Lower leg skin (tissue), 3 donors: Measurements from ENCODE around the gene PARVG.

Source experiments
- POLR2A ChIP-seq, 2 donors: fragments of 450-650 bp; IDR thresholded peaks; one replicate each; pipeline ENCODE4 v1.6.1; 2016 to 2017; ENCODE audit warnings: antibody characterized with exemption in 2 of 2, mild to moderate bottlenecking in 1 of 2, moderate library complexity in 1 of 2
- TF ChIP-seq, protein P1 (sequence below), 3 donors: fragments of 450-650 bp; IDR thresholded peaks; one replicate each; pipeline ENCODE4 v1.5.1; 2016; ENCODE audit warnings: antibody characterized with exemption in 3 of 3, mild to moderate bottlenecking in 3 of 3, moderate library complexity in 2 of 3

DNA sequence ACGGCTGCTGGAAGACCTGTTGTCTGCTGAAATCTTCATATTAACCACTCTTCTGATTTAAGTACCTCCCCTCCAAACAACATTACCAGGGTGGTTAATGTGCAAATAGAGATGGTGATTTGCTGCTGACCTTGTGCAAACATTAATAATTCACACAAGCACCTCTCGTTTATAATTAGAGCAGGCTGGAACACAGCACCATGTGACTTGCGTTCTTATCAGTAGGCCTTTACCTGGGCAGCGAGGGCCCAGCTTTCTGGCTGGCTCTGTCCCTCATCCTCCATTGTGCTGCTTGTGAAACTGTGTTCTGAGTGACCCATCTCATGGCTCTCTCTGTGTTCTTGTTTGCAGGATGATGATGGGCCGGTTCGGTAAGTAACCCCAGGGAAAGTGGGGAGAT is 41.0 kb upstream of the PARVG start:
- TF ChIP-seq, protein P1, sequence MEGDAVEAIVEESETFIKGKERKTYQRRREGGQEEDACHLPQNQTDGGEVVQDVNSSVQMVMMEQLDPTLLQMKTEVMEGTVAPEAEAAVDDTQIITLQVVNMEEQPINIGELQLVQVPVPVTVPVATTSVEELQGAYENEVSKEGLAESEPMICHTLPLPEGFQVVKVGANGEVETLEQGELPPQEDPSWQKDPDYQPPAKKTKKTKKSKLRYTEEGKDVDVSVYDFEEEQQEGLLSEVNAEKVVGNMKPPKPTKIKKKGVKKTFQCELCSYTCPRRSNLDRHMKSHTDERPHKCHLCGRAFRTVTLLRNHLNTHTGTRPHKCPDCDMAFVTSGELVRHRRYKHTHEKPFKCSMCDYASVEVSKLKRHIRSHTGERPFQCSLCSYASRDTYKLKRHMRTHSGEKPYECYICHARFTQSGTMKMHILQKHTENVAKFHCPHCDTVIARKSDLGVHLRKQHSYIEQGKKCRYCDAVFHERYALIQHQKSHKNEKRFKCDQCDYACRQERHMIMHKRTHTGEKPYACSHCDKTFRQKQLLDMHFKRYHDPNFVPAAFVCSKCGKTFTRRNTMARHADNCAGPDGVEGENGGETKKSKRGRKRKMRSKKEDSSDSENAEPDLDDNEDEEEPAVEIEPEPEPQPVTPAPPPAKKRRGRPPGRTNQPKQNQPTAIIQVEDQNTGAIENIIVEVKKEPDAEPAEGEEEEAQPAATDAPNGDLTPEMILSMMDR (IDR thresholded peaks at IDR 0.05), result no peak
- TF ChIP-seq POLR2A (IDR thresholded peaks at IDR 0.05), result no peak
